HG03442 (cell line): ENCODE results near the gene KIAA1586.
A peak's percentile ranks its signal among the peaks of the same experiment; 100 is the strongest.
"Not testable (repeated sequence)": the region's sequence is repeated elsewhere in the genome, so short reads cannot be mapped to it uniquely, and the experiment has no call there.

ENCODE experiments used
- ATAC-seq: cut with Tn5 transposase; IDR thresholded peaks from one replicate; pipeline ENCODE4 v1.9.1; 2021; ENCODE audit warnings: mild to moderate bottlenecking, moderate library complexity; ENCODE audit not compliant: unreplicated experiment

KIAA1586 gene

DNA sequence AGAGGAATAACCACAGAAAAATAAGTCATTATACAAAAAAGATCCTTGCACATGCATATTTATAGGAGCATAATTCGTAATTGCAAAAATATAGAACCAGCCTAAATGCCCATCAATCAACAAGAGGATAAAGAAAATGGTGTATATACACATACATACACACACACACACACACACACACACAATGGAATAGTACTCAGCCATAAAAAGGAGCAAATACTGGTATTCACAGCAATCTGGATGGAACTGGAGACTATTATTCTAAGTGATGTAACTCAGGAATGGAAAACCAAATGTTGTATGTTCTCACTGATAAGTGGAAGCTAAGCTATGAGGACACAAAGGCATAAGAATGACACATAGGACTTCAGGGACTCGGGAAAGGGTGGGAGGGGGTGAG lies 1.9 kb upstream of the KIAA1586 start:
- no peak for ATAC-seq

DNA sequence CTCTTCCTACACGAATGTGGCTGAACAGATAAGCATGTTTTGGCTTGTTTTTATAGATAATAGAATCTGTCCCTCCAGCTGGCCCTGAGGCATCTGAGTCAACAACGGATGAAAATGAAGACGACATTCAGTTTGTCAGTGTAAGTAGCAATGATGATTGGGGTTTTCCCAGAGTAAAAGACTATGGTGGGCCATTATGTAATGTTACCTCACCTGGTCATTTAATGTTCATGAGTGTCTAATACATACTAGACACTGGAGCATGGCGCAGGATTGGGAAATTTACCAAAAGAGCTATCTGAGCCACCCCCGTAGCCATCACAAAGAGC lies 728 bp downstream of the KIAA1586 start:
- peak; percentile 14 for ATAC-seq

- not testable (repeated sequence) for ATAC-seq
Measured at GRCh38 chr6:57047859-57048258, 1.4 kb downstream of the KIAA1586 start.

GRCh38 chr6:57048577-57048976 lies 2.1 kb downstream of the KIAA1586 start:
- ATAC-seq: no peak

DNA sequence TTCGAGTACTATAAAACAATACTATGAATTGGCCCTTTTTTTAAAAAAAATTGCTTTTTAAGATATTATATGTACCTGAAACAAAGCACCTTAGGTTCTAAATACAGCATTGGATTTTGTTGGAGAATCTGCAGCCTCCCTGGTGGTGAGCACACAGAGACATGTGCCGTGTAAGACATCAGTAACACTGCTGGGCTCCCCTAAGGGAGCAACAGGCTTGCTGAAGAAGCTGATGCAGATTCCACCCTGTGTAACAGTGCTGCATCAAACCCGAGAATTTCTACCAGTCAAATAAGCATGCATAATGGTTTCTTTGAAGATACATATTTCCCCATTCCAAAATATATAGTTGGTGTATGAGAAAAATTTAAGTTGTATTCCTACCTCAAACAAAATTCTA lies 17.4 kb downstream of the KIAA1586 start:
- ATAC-seq: no peak

DNA sequence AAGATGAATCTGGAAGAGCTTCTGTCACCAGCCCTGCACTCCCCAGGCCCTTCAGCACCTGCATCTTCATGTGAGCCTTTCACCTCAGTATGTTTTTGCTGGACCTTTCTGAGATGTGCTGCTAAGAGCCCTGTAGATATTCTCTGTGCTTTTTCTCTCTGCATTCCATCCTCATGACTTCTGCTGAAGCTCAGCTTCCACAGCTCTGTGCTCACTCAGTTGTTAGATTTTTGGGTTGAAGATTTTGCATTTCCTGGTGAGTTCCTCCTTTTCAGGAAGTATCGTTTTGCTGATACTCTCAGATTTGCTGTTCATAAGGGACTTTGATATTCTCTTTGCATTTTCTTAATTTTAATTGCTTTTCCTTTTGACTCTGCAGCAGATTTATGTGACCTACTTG lies 18.3 kb downstream of the KIAA1586 start:
- no peak for ATAC-seq

DNA sequence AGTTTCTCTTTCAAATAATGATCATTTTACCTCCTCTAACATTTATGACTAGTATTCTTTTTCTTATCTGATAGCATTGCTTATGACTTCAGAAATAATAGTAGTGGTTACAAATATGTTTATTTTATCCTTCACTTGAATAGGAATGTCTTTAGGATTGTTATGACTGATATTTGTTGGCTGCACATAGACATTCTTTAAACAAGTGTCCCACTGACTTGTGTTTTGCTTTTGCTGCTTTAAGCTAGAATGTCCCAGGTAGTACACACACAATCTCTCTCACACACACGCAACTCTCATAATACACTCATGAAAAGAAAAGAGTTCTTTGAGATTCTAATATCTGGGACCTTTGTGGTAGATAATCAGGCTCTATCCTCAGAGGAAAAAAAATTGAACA lies 21.6 kb downstream of the KIAA1586 start:
- ATAC-seq: no peak

DNA sequence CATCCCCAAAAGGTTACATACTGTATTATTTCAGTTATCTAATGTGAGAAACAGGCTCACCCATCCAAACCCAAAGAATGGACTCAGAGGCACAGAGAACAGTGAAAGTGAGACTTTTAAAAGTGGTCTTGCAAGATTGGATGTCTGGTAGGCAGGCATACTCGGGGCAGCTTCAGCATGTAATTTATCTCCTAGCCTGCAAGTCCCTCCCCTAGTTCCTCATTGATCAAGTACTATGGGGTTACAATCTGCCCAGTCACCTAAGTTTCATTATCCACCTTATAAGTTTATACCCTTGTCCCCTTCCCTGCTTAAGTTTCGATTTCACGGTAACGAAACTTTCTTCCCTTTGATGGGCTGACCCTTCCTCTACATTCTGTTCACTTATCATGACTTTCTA lies 22.7 kb downstream of the KIAA1586 start:
- ATAC-seq: no peak

- no peak for ATAC-seq
Measured at GRCh38 chr6:57069920-57070331, 23.4 kb downstream of the KIAA1586 start.

DNA sequence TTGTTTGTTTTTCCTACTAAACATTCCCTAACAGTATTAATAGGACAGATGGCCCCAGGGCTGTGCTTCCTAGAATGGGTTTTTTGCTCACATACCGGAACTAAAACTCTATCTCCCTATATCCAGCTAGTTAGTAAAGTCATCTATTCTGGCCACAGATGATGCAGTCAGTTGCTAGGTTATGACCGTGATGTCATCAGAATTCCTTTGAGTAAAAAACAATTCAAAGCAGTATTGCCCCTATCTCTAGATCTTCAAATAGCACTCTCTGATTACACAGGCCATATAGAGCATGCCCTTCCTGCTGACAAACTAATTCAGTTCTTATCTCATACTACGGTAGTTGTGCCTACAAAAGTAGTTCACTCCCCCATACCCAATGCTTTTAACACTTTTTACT lies 25.6 kb downstream of the KIAA1586 start:
- ATAC-seq: no peak

GRCh38 chr6:57074383-57074782 lies 27.9 kb downstream of the KIAA1586 start:
- ATAC-seq: no peak

GRCh38 chr6:57075092-57075491 lies 28.6 kb downstream of the KIAA1586 start:
- ATAC-seq: no peak

- ATAC-seq: no peak
Measured at GRCh38 chr6:57078531-57079207, 32.2 kb downstream of the KIAA1586 start.

DNA sequence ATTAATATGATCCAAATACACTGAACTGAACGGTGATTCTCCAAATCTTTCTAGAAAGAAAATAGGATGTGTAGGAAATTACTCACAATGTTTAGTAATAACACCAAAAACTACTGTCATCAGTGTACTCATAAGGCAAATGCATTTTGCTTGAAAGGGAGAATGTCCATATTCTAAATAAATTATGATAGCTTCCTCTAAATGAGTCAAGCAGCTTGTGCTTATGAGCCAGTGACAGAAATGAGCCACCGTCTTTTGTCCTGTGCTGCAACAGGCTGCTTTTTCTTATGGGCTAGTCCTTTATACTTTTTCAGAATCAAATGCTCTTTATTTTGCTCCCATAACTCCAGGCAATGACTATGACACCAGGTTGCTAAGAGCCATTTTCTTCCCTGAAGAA lies 39.0 kb downstream of the KIAA1586 start:
- no peak for ATAC-seq

DNA sequence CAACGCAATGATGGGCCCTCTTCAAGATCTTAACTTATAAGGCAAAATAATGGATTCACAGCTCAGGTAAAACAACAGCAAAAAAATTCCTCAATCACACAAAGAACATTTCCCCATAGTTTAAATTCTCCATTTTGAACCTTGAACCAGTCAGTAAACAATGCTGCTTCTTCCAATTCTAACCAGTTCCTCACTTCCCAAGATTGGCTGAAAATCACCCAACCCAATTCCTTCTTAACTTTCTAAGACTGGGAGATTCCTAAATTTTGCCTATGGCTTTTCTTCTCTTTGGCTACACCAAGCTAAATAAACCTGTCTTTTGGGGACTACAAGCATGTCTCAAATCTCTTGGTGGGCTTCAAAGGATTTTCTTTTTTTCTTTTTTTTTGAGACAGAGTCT lies 40.4 kb downstream of the KIAA1586 start:
- ATAC-seq: no peak

DNA sequence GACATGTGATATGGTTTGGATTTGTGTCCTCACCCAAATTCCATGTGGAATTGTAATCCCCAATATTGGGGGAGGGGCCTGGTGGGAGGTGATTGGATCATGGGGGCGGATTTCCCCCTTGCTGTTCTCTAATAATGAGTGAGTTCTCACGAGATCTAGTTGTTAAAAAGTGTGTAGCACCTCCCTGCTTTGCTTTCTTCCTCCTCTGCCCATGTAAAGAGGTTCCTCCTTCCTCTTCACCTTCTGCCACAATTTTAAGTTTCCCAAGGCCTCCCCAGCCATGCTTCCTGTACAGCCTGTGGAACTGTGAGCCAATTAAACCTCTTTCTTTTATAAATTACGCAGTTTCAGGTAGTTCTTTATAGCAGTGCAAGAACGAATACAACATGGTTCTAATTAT lies 41.4 kb downstream of the KIAA1586 start:
- no peak for ATAC-seq

- no peak for ATAC-seq
Measured at GRCh38 chr6:57089265-57089664, 42.8 kb downstream of the KIAA1586 start.

DNA sequence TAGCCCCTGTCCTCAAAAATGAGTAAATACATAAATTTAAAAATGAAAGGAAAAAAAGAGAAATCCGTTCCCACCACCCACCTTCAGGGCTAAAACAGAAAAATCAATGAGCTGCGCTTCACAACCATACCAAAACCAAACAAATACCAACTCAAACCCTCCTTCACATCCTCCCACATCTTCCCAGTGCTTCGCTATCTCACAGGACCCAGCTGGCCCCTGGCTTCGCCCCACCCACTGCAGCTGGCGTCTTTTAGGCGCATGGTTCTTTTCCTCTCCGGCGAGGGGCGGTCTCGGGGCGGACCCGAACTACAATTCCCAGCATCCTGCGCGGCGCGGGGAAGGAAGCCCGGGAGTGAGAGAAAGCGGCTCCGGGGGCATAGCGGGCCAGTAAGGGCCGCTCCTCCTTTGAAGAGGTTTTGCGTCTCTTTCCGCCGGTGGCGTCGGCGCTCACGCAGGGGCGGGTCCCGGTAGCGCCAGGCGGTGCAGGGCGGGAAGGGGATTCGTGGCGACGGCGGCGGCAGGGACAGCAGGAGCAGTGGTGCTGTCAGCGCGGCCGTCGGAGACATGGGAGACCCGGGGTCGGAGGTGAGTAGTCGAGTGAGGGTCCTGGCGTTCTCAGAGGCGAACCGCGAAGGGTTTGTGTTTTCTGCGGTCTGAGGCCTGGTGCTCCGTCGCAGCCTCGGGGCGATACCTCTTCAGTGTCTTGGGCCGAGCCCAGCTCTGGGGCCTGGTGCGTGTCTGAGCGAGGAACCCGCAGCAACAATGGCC lies 43.4 kb downstream of the KIAA1586 start, which contains the start of gene ZNF451:
Gene ZNF451 (plus strand): TSS at position 502 of the 771 bp plus-strand sequence. CDS start 66 bp downstream, at position 568.
- peak; percentile 90 for ATAC-seq

DNA sequence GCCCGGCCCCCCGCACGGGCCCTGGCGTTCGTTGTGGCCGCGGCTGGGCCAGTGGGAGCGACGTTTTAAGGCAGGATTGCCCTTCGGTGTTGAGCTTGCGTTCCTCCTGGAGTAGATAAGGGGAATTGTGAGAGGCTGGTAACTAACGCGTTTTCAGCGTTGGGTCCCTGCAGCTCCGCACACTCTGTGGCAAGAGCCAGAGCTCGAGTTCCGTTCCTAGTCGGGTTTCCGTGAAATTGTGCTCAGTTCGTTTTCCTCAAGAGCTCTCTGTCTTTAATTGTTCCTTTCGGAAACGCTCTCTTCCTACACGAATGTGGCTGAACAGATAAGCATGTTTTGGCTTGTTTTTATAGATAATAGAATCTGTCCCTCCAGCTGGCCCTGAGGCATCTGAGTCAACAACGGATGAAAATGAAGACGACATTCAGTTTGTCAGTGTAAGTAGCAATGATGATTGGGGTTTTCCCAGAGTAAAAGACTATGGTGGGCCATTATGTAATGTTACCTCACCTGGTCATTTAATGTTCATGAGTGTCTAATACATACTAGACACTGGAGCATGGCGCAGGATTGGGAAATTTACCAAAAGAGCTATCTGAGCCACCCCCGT lies 44.1 kb downstream of the KIAA1586 start:
- ATAC-seq: not testable (repeated sequence)

- ATAC-seq: not testable (repeated sequence)
Measured at GRCh38 chr6:57091375-57091774, 44.9 kb downstream of the KIAA1586 start.

DNA sequence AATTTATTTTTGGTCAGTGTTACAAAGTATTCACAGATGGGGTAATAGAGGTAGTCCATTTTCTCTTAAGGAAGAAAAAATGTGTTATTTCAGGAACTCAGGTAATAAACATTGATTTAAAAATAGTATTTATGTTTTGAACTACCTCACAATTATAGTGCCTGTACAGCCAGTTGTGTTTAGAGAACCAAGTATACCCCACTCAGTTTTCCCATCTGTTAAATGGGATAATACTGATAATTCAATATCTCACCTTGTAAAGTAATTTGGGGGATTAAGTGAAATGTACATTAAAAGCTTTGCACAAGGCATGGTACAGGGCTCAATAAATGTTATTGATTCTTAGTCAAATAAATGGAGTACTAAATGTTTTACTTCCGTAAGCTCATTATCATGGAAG lies 48.2 kb downstream of the KIAA1586 start:
- ATAC-seq: no peak

GRCh38 chr6:57097596-57097995 lies 51.1 kb downstream of the KIAA1586 start:
- no peak for ATAC-seq
